Ishikawa (cell line): ENCODE data around the gene ZFAND3.

Experiments
- EP300 ChIP-seq: IDR thresholded peaks from 2 replicates; pipeline ENCODE4 v1.6.1; 2012; ENCODE audit warnings: borderline replicate concordance
- FOXM1 ChIP-seq: IDR thresholded peaks from 2 replicates; pipeline ENCODE4 v1.6.1; 2012; ENCODE audit warnings: low read depth, borderline replicate concordance
- TAF1 ChIP-seq: IDR thresholded peaks from 2 replicates; pipeline ENCODE4 v1.6.1; 2012; ENCODE audit warnings: low read depth, mild to moderate bottlenecking
- TF ChIP-seq, protein P1 (sequence below): IDR thresholded peaks from 2 replicates; pipeline ENCODE4 v1.6.1; 2012; ENCODE audit warnings: low read depth, mild to moderate bottlenecking

DNA sequence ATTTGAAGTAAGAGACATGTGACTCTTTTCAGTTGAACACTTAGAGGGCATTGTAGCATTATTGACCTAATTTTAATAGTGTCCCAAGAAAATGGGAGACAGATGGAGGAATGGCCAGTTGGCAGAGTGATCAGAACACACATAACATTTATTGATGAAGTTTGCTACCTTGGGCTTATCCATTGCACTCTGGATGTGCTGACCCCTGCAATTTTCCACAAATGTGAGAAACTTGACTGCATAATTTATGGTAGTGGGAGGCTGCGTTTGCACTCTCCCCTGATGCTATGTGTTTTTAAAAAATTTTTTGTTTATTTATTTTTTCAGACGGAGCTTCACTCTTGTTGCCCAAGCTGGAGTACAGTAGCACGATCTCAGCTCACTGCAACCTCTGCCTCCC, 95.9 kb downstream of the ZFAND3 start:
- no peak for TF ChIP-seq TAF1
- TF ChIP-seq EP300, result no peak
- TF ChIP-seq, protein P1, sequence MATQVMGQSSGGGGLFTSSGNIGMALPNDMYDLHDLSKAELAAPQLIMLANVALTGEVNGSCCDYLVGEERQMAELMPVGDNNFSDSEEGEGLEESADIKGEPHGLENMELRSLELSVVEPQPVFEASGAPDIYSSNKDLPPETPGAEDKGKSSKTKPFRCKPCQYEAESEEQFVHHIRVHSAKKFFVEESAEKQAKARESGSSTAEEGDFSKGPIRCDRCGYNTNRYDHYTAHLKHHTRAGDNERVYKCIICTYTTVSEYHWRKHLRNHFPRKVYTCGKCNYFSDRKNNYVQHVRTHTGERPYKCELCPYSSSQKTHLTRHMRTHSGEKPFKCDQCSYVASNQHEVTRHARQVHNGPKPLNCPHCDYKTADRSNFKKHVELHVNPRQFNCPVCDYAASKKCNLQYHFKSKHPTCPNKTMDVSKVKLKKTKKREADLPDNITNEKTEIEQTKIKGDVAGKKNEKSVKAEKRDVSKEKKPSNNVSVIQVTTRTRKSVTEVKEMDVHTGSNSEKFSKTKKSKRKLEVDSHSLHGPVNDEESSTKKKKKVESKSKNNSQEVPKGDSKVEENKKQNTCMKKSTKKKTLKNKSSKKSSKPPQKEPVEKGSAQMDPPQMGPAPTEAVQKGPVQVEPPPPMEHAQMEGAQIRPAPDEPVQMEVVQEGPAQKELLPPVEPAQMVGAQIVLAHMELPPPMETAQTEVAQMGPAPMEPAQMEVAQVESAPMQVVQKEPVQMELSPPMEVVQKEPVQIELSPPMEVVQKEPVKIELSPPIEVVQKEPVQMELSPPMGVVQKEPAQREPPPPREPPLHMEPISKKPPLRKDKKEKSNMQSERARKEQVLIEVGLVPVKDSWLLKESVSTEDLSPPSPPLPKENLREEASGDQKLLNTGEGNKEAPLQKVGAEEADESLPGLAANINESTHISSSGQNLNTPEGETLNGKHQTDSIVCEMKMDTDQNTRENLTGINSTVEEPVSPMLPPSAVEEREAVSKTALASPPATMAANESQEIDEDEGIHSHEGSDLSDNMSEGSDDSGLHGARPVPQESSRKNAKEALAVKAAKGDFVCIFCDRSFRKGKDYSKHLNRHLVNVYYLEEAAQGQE, result no peak
- no peak for TF ChIP-seq FOXM1
